ENCODE measurements around the gene KLK11.

Gene KLK11

DNA sequence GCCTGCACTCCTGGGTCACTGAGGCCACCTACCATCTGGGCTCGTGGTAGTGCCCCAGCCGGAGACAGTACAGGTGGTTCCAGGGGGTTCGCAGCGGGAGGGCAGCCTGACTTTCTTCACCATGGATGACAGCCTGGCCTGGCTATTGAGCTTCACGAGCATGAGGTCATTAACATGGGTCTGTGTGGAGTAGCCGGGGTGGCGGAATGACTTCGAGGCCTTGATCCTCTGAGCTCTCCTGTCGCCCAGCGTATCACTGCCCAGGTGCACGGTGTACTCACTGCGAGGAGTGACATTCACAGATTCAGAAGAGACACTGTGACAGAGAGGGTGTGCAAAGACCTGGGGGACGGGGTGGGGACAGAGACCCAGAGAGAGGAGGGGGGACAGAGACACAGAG is 46.2 kb downstream of the KLK11 start:
- H3K9me3 ChIP-seq (ENCODE audit: insufficient read depth, low read length, severe bottlenecking) = no peaks in the 10 kb centered on the region
- no peaks in the 10 kb centered on the region for H3K4me1 ChIP-seq (ENCODE audit: insufficient read depth, low read length)
- TF ChIP-seq EZH2 (IDR thresholded peaks at IDR 0.05; ENCODE audit: borderline replicate concordance, low read depth, low read length, severe bottlenecking) = no peak
- TF ChIP-seq, protein P1, sequence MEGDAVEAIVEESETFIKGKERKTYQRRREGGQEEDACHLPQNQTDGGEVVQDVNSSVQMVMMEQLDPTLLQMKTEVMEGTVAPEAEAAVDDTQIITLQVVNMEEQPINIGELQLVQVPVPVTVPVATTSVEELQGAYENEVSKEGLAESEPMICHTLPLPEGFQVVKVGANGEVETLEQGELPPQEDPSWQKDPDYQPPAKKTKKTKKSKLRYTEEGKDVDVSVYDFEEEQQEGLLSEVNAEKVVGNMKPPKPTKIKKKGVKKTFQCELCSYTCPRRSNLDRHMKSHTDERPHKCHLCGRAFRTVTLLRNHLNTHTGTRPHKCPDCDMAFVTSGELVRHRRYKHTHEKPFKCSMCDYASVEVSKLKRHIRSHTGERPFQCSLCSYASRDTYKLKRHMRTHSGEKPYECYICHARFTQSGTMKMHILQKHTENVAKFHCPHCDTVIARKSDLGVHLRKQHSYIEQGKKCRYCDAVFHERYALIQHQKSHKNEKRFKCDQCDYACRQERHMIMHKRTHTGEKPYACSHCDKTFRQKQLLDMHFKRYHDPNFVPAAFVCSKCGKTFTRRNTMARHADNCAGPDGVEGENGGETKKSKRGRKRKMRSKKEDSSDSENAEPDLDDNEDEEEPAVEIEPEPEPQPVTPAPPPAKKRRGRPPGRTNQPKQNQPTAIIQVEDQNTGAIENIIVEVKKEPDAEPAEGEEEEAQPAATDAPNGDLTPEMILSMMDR (IDR thresholded peaks at IDR 0.05; ENCODE audit: borderline replicate concordance, extremely low read depth, low read length, poor library complexity, severe bottlenecking) = no peak
- no peak overlapping the region for H3K4me2 ChIP-seq (ENCODE audit: insufficient read depth, low read length)
- H2AFZ ChIP-seq (ENCODE audit: low read depth, low read length) = no peak overlapping the region
- H3K4me3 ChIP-seq (ENCODE audit: low read depth in 1 of 2, low read length in 2 of 2) = no peak overlapping the region
- no peaks in the 10 kb centered on the region for H3K79me2 ChIP-seq (ENCODE audit: insufficient read depth, low read length)
- no peaks in the 10 kb centered on the region for H3K27me3 ChIP-seq (ENCODE audit: insufficient read depth, low read length, poor library complexity)
- DNase-seq (no peak), ATAC-seq (ENCODE audit: insufficient read depth, low read depth) (no peak)
- no peak overlapping the region for H3K9ac ChIP-seq (ENCODE audit: low read depth, low read length)
- H3K27ac ChIP-seq (ENCODE audit: low read length) = no peak overlapping the region
- no peaks in the 10 kb centered on the region for H4K20me1 ChIP-seq (ENCODE audit: insufficient read depth, low read length)
- no peaks in the 10 kb centered on the region for H3K36me3 ChIP-seq (ENCODE audit: insufficient read depth, low read length)

DNA sequence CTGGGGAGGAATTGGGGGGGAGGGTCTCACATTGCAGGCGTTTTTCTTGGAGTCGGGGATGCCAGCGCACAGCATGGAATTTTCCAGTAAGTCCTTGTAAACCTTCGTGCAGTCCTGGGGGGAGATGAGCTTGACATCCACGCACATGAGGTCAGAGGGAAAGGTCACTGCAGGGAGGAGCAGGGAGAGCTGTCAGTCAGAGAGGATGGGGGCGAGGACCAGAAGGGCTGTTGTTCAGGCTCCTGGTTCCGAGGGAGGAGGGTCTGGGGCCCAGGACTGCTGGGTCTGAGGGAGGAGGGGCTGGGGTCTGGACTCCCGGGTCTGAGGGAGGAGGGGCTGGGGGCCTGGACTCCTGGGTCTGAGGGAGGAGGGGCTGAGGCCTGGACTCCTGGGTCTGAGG is 46.7 kb downstream of the KLK11 start:
- no peak overlapping the region for H3K4me3 ChIP-seq (ENCODE audit: low read depth in 1 of 2, low read length in 2 of 2)
- ATAC-seq (ENCODE audit: insufficient read depth, low read depth) = no peak
- TF ChIP-seq, protein P1 (IDR thresholded peaks at IDR 0.05; ENCODE audit: borderline replicate concordance, extremely low read depth, low read length, poor library complexity, severe bottlenecking) = no peak
- TF ChIP-seq EZH2 (IDR thresholded peaks at IDR 0.05; ENCODE audit: borderline replicate concordance, low read depth, low read length, severe bottlenecking) = no peak

DNA sequence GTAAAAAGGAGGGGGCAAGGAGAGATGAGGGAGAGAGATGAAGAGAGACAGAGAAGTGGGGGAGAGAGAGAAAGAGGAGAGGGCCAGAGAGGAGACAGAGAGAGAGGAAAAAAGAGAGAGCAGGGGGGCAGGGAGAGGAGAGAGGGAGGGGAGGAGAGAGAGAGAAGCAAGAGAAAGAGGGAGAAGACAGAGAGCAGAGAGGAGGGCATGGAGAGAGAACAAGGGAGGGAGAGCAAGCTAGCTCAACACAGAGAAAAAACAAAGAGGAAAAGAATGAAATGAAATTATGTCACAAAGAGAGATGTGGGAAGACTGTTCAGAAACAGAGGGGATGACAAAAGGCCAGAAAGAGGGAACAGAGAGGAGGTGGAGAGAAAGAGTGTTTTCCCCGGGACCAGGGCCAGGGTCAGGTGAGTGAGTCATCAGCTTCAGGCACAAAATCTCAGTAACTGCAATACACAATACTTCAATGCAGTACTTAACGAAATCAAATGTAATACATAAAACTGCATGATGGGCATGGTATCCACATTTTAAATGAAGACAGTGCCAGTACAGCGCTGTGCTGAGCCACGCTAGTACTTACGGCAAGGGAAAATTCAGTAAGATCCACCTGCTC is 47.5 kb downstream of the KLK11 start:
- ATAC-seq (ENCODE audit: insufficient read depth, low read depth) = no peak
- H3K27me3 ChIP-seq (ENCODE audit: insufficient read depth, low read length, poor library complexity) = no peaks in the 10 kb centered on the region
- H3K9me3 ChIP-seq (ENCODE audit: insufficient read depth, low read length, severe bottlenecking) = no peaks in the 10 kb centered on the region
- H3K4me1 ChIP-seq (ENCODE audit: insufficient read depth, low read length) = no peaks in the 10 kb centered on the region
- no peak overlapping the region for H2AFZ ChIP-seq (ENCODE audit: low read depth, low read length)
- no peaks in the 10 kb centered on the region for H4K20me1 ChIP-seq (ENCODE audit: insufficient read depth, low read length)
- no peak overlapping the region for H3K4me2 ChIP-seq (ENCODE audit: insufficient read depth, low read length)
- H3K27ac ChIP-seq (ENCODE audit: low read length) = no peak overlapping the region
- H3K79me2 ChIP-seq (ENCODE audit: insufficient read depth, low read length) = no peaks in the 10 kb centered on the region
- no peak for DNase-seq
- no peak overlapping the region for H3K4me3 ChIP-seq (ENCODE audit: low read depth in 1 of 2, low read length in 2 of 2)
- no peaks in the 10 kb centered on the region for H3K36me3 ChIP-seq (ENCODE audit: insufficient read depth, low read length)
- no peak overlapping the region for H3K9ac ChIP-seq (ENCODE audit: low read depth, low read length)
- no peak for TF ChIP-seq EZH2 (IDR thresholded peaks at IDR 0.05; ENCODE audit: borderline replicate concordance, low read depth, low read length, severe bottlenecking)
- TF ChIP-seq, protein P1 (IDR thresholded peaks at IDR 0.05; ENCODE audit: borderline replicate concordance, extremely low read depth, low read length, poor library complexity, severe bottlenecking) = no peak

More for the DNA sequence above, 46.7 kb downstream of the KLK11 start:
- H4K20me1 ChIP-seq (ENCODE audit: insufficient read depth, low read length) = no peaks in the 10 kb centered on the region
- no peaks in the 10 kb centered on the region for H3K4me1 ChIP-seq (ENCODE audit: insufficient read depth, low read length)
- H3K27ac ChIP-seq (ENCODE audit: low read length) = no peak overlapping the region
- no peak overlapping the region for H3K4me2 ChIP-seq (ENCODE audit: insufficient read depth, low read length)
- H3K36me3 ChIP-seq (ENCODE audit: insufficient read depth, low read length) = no peaks in the 10 kb centered on the region
- H3K9ac ChIP-seq (ENCODE audit: low read depth, low read length) = no peak overlapping the region
- H2AFZ ChIP-seq (ENCODE audit: low read depth, low read length) = no peak overlapping the region
- H3K79me2 ChIP-seq (ENCODE audit: insufficient read depth, low read length) = no peaks in the 10 kb centered on the region
- no peaks in the 10 kb centered on the region for H3K9me3 ChIP-seq (ENCODE audit: insufficient read depth, low read length, severe bottlenecking)
- no peak for DNase-seq
- no peaks in the 10 kb centered on the region for H3K27me3 ChIP-seq (ENCODE audit: insufficient read depth, low read length, poor library complexity)
